Peyer's patch (tissue), 4 donors: ENCODE measurements around the gene TNIP3.

Experiments used
- CTCF ChIP-seq, 6 experiments: fragments of 450-650 bp in 4 of 6; fragments of 200-600 bp in 2 of 6; sonication (generic) in 1 of 6; IDR thresholded peaks; one replicate each; pipeline ENCODE4 v1.5.1; 2017 to 2019; ENCODE audit warnings: antibody characterized with exemption in 6 of 6, mild to moderate bottlenecking in 3 of 6, moderate library complexity in 1 of 6
- POLR2A ChIP-seq, 2 donors: fragments of 450-650 bp; IDR thresholded peaks; one replicate each; pipeline ENCODE4 v1.5.1; 2017; ENCODE audit warnings: antibody characterized with exemption in 2 of 2, mild to moderate bottlenecking in 2 of 2, moderate library complexity in 2 of 2

GRCh38 chr4:121150486-121150885, 13.6 kb downstream of the TNIP3 start:
- TF ChIP-seq CTCF (IDR thresholded peaks at IDR 0.05), result no peak
- no peak for TF ChIP-seq POLR2A (IDR thresholded peaks at IDR 0.05)
